COLO668 (cell line): Measurements from ENCODE around the gene MYT1.
"Not testable (repeated sequence)": the region's sequence is repeated elsewhere in the genome, so short reads cannot be mapped to it uniquely, and the experiment has no call there.

Experiments used
- DNase-seq: peaks from one replicate; lab custom pipeline; 2025; ENCODE audit not compliant: unreplicated experiment; lab: John Stamatoyannopoulos, UW

Gene MYT1

DNA sequence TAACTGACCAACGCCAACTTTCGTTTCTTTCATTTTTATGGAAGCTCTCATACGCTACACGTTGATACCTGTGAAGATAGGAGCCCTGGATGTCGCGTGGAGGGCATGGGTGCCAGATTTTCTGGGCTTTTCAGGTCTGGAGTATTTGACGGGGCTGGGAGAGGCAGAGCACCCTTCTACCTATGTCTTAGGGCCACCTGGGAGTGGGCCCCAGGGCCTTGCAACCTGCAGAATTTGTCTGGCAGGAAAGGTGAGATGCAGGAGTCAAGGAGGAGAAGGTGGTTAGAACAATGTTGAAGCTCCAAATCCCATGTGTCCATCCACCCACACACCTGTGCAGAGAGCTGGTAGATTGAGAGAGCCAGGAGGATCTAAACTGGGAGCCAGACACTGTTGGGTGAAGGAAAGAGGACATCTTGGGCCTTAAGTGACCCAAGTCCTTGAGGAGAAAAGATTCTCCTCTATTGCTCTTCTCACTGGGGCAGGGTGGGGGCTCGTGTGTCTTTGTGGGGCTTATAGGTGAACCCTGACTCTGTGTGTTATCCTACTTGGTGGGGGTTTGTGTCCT lies 63.9 kb downstream of the MYT1 start:
- DNase-seq, result no peak

DNA sequence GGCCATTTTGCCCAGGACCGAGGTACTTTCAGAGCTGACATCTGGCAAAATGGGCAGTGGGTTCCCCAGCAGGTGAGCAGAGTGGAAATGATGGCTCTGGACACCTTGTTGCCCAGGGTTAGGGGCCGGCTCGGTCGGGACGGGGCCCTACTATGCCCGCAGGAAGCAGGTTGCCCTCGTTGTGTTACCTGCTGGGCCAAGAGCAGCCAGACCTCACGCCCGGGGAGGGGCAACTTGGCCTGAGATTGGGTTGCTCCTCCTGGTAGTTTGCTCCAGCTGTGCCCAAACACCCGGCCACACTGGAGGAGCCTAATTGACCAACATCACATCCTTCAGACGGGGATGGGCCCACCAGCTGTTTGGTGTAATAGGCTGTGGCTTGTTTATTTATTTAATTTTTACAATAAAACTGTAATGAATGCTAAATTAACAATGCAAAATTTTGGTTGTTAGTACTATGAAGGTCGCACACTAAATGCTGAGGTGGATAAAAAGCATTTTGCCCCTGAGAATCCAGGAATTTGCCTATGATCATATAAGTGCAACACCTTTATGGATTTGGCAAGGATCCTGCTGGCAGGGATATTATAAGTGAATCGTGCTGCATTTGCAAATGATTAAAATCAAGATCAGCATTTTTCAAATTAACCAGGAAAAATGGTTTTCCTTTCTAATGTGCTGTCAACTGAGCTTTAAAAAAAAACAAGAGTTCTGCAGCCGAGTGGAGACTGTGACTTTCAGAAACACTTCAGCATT lies 64.7 kb downstream of the MYT1 start:
- no peak for DNase-seq

DNA sequence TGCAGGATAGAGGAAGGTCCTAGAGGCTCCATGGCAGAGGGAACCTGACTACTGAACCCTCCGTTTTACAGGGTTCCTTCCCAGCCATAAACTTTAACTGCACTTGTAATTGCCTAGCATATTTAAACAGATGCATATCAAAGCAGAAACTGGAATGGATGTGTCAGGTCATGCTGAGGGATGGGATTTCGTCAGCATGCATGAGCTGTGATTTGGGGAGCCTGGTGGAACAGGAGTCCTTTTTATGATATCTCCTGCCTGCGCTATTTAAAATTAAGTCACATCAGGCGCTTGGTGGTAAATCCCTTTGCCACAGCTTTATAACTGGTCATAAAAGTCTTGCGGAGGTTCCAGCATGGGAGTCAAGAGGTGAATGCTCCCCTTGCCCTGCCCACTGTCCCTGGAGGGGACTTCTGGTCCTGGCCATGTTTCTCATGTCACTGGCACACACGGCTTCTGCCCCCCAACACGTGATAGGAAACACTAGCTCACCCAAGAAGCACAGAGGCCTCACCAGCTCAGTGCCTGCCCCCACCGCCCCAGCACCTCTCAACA lies 65.3 kb downstream of the MYT1 start:
- DNase-seq, result no peak

DNA sequence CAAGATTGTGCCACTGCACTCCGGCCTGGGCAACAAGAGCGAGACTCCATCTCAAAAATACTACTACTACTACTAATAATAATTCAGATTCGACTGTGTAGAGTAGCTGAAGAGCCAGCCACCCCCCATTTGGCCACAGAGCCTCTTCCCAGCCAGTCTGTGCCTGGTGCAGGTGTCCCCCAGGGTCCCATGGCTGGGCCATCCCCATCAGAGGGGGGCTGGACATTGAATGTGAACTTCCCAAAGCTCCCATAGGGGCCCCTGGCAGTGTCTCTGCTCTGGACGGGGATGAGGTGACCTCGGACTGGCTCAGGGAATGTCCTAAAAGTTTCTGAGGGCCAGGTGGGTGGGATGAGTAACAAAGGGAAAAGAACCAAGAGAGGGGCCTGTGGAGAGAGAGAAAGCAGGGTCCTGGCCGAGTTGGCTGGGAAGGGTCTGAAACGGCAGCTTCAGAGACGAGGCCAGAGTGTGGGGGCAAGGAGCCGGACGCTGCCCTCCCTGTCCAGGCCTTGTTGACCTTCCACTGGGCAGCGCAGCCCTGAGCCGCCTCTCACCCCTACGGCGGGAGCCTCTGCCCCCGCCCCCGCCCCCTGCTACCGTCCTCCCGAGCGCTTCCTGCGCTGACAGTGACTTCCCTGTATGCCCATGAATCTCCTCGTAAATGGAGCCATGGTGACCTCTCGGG lies 66.4 kb downstream of the MYT1 start:
- DNase-seq, result no peak

DNA sequence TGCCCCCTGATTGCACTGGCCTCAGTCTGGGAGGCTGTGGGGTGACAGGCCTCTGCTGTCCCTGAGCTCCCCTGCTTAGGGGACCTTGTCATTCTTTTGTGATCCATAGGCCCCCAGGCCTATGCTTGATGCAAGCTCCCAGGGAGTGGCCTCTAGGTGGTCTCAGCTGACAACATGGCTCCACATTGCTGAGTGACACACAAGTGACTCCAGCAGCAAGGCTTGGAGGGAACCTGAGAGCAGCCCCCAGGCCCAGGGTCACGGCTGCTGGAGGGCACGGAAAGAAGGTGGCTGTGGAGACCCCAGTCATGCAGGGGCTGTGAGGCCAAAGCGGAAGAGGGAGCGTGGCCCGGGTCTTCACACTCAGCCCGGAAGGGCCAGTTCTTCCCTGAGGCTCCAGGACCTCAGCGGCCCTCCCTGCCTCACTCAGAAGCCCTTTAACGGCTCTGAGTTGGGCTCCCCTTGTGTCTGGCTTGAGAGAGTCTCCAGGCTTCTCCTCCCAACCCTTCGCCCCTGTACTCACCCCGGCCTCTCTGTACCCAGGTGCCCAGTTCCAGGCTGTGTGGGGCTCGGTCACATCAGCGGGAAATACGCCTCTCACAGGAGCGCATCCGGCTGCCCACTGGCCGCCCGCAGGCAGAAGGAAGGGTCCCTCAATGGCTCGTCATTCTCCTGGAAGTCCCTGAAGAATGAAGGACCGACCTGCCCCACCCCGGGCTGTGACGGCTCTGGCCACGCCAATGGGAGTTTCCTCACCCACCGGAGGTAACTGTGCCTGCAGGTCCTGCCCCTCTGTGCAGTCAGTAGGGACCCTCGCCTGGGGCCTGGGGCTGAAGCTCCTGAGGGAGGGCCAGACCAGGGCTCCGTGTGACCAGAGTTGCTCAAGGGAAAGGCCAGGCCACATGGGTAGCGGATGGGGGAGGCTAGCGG lies 67.6 kb downstream of the MYT1 start:
- DNase-seq, result no peak

DNA sequence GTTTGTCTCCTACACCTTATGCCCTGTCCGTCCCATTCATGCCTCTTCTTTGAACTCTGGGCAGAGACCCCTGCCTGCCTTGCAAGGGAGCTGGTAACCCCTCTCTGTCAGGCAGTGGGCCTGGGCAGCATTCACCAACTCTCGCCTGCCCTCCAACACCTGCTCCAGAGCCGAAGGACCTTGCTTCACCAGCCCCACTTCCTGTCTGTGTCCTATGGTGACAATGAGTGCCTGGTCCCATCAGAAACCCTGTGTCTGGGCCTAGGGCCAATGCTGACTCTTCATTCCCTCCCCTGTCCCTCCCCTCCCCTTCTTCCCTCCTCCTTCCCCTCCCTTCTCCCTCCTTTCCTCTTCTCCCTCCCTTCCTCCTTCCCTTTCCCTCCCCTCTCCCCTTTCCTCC lies 68.5 kb downstream of the MYT1 start:
- peak; percentile 42 for DNase-seq

DNA sequence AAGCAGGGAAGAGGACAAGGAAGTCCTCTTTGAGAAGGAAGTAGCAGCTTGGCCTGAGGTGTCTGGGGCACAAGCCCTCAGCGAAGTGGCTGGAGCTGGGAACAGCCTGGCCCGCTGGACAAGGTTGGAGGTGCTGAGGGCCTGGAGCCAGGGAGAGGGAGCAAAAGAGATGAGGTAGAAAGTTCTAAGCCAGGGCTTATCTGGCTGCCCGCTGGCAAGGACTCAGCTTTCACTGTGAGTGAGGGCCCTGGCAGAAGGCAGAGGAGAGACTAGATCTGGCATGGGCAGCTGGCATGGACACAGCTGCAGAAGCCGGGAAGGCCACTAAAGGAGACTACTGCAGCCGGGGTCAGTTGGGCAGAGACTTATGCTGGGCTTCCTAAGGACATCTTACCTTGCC lies 69.5 kb downstream of the MYT1 start:
- no peak for DNase-seq

DNA sequence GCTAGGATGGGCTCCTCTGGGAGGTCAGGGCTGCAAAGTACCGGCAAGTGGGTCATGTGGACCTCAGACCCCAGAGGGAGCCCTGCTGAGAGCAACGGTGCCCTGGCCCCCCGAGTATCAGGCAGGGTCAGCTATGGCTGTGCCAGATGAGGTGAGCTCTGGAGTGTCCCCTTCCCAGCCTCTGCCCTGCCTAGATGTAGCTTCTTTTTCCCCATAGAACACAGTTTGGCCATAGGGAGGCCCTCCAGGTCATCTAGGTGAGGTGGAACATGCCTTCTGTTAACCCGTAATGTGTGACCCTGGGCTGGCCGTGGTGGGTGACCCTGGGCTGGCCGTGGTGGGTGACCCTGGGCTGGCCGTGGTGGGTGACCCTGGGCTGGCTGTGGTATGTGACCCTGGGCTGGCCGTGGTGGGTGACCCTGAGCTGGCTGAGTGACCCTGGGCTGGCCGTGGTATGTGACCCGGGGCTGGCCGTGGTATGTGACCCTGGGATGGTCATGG lies 70.1 kb downstream of the MYT1 start:
- no peak for DNase-seq

DNA sequence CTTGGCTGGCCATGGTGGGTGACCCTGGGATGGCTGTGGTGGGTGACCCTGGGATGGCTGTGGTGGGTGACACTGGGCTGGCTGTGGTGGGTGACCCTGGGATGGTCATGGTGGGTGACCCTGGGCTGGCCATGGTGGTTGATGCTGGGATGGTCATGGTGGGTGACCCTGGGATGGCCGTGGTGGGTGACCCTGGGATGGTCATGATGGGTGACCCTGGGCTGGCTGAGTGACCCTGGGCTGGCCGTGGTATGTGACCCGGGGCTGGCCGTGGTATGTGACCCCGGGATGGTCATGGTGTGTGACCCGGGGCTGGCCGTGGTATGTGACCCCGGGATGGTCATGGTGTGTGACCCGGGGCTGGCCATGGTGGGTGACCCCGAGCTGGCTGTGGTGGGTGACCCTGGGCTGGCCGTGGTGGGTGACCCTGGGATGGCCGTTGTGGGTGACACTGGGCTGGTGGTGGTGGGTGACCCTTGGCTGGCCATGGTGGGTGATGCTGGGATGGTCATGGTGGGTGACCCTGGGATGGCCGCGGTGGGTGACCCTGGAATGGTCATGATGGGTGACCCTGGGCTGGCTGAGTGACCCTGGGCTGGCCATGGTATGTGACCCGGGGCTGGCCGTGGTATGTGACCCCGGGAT lies 70.8 kb downstream of the MYT1 start:
- DNase-seq, result not testable (repeated sequence)

DNA sequence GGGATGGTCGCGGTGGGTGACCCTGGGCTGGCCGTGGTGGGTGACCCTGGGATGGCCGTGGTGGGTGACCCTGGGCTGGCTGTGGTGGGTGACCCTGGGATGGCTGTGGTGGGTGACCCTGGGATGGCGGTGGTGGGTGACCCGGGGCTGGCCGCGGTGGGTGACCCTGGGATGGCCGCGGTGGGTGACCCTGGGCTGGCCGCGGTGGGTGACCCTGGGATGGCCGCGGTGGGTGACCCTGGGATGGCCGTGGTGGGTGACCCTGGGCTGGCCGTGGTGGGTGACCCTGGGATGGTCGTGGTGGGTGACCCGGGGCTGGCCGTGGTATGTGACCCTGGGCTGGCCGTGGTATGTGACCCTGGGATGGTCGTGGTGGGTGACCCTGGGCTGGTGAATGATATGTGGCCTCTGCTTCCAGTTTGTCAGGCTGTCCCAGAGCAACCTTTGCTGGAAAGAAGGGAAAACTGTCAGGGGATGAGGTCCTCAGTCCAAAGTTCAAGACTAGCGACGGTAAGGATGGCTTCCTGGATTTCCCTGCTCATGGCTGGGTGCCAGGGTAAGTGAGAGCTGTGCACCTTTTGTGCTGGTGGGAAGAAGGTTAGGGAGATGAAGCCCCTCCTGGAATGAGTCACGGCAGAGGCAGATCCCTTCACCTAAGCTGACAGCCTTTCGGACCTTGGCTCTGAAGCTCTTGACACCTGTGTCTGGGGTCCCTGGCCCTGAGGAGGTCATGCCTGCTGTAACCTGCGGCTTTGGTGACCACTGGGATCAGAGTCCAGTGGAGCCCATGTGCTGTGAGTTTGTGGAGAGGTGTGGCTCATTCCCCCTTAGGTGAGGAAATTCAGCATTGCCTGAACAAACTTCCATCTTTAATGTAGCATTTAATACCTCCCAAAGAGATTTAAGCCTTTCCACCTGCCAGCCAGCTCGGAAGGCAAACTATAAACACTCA lies 72.2 kb downstream of the MYT1 start:
- no peak for DNase-seq

DNA sequence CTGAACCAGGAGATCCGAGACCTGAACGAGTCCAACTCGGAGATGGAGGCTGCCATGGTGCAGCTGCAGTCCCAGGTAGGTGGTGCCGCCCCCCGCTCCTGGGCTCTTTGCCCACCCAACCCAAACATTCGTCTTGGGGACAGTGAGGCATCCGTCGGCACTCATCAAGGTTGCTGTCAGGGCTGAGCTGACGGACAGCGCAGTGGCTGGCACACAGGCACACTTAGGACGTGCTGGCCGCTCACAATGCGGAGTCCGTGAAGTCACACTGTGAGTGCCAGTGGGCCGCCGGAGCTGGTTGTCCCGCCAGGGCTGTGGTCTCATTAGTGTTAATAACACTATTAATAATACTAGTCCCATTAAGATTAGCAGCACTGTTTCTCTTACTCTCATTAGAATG lies 73.1 kb downstream of the MYT1 start:
- DNase-seq, result no peak

DNA sequence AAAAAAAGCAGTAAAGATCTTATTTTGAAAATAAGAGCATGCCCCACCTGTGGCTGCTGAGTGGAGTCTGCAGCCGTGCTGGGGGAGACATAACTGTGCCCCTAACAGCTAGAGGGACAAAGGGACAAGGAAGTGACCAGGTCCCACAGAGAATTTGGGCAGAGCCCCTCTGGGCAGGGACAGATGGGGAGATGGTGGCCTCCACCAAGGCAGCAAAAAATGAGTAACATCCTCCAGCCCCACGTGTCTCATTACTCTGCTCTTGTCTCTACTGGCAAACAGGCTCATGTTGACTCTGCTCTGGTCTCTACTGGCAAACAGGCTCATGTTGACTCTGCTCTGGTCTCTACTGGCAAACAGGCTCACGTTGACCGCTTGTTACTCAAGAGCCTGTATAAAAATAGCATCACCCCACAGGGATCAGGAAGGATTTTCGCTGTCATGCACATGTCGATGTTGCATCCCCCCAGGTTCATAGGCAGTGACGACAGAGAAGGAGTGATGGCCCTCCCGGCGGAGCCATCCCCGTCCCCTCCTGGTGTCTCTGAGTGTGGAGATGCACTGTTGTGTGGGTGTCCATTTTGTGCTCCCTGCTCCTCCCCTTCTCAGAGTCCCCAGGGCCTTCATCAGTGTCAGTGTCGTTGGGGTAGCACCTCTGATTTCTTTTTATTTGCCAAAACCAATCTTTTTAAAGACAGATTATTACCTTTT lies 74.0 kb downstream of the MYT1 start:
- DNase-seq, result no peak

DNA sequence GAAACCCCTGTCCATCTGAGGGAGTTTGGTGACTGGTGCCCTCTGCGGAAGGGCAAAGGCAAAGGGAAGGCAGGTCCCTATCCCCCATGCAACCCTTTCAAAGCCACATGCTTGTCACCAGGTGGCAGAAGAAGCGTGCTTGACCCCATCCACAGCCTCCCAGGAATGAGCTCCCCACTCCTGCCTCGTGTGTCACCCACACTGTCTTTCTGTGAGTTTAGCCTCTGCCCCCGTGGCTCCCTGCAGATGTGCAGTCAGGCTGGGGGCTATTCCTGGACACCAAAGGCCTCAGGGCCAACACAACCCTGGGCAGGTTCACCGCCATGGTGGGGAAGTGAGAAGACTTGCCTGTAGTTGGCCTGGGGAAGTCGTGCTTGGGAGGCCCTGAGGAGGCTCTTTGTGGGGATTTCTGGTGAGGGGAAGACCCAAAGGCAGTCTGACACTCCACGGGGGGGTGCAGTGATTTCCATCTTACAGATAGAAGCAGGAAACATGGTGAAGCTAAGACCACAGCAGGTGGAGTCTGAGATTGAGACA lies 74.7 kb downstream of the MYT1 start:
- DNase-seq, result no peak

DNA sequence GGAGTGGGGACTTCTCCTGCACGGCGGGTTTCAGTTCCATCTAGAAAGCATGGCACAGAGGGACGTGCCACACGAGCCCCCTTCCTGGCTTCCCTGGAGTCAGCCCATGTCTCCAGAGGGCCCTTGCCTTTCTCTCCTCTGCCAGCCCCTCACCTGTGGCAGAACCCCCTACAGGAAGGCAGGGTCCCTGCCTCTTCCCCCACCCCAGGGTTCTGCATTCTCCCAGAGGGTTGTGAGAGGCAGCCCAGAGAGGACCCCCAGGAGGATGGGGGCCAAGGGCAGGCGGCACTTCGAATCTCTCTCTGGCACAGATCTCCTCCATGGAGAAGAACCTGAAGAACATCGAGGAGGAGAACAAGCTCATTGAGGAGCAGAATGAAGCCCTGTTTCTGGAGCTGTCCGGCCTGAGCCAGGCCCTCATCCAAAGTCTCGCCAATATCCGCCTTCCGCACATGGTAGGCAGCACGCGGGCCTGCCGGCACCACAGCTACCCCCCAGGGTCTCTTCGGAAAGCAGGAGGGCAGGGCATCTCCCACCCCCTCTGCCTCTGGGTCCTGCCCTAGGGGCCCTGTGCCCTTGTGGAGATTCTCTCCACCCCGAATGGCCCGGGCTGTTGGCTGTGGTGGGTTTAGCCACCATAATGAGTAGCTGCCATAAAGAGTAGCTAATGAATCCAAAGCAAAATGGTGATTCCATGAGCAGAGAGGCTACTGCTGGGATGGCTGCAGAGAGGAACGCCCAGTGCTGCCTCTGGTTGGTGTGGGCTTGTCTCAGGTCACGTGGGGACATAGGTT lies 75.4 kb downstream of the MYT1 start:
- no peak for DNase-seq

DNA sequence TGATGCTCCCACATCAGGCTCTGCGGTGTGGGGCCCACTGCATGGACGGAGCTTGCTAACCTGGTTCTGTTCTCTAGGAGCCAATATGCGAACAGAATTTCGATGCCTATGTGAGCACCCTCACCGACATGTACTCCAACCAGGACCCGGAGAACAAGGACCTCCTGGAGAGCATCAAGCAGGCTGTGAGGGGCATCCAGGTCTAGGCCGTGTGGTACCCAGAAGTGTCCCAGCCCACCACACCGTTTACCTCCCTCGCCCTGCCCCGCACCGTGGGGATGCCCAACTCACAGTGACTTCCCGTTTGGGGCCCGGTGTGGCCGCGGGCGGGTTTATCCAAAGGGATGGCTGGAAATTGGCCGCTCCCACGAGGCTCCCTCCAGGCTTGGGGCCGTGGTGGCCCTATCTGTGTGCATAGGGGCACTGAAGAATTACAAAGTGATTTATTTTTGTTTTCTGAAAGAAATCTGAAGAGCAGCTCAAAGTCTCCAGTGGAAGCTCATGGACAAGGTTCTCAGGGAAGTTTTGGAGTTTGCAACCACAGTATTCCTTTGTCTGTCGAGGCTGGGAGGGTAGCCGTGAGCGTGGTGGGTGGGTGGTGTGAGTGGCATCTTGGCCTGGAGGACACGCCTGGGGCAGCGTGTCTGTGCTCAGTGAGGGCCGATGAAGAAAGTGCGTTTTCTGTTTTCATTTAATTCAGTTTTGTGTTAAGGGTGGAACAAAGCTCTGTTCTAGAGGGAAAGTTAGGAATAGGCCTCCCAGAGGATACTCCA lies 76.2 kb downstream of the MYT1 start:
- no peak for DNase-seq

DNA sequence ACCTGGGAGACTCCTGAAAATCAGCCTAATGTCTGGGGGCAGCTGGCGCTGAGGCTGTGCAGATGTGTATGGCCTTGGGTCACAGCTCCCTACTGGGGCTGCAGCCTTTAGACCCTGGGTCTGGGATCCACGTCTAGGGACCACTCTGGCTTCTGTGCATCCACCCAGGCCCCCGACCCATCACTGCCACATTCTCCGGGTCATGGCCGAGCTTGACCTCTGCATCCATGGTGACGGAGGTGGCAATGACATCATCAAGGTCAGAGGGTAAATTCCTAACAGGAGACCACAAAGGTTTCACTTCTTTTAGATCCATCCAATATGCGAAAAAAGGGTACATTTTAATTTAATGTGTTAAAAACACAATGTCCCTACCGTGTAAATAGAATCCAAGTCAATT lies 76.8 kb downstream of the MYT1 start:
- no peak for DNase-seq
